H54 (cell line): Measurements from ENCODE around the gene PPP2R5C.

Experiments
- DNase-seq: peaks from one replicate; pipeline ENCODE4 v3.0.0; 2011; ENCODE audit warnings: low spot score, mixed read lengths; ENCODE audit not compliant: insufficient read length
- FAIRE-seq: peaks from 3 replicates; lab custom pipeline; 2011; peaks lifted over from hg19 to GRCh38; lab: Jason Lieb, UNC
- POLR2A ChIP-seq: IDR thresholded peaks from 2 replicates; pipeline ENCODE4 v1.6.1; 2011; ENCODE audit warnings: low read depth, mild to moderate bottlenecking, low read length

PPP2R5C gene

DNA sequence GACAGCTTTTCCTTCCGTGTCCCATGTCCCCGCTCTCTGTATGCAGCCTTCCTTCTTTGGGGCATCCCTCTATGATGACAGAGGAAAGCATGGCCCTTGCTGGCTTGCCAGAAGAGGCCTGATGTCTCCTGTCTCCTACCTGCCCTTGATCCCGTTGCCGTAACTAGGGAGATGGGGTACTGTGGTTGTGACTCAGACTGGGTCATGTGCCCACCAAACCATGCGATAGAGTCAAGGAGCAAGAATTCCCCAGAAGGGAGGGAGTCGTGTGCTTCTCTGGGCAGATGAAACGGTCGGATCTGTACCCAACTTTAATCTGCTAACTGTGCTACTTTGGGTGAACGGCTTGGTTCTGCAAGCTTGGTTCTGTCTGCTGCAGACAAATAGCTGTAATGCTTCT is 103.8 kb downstream of the PPP2R5C start:
- TF ChIP-seq POLR2A: no peak
- no peak for FAIRE-seq

GRCh38 chr14:101867854-101868253 is 106.3 kb downstream of the PPP2R5C start:
- FAIRE-seq (no peak), DNase-seq (no peak)
- TF ChIP-seq POLR2A: no peak

More for the DNA sequence above, 103.8 kb downstream of the PPP2R5C start:
- no peak for DNase-seq

- FAIRE-seq: no peak
- DNase-seq: no peak
- no peak for TF ChIP-seq POLR2A
Measured at GRCh38 chr14:101869217-101869616, 107.7 kb downstream of the PPP2R5C start.

DNA sequence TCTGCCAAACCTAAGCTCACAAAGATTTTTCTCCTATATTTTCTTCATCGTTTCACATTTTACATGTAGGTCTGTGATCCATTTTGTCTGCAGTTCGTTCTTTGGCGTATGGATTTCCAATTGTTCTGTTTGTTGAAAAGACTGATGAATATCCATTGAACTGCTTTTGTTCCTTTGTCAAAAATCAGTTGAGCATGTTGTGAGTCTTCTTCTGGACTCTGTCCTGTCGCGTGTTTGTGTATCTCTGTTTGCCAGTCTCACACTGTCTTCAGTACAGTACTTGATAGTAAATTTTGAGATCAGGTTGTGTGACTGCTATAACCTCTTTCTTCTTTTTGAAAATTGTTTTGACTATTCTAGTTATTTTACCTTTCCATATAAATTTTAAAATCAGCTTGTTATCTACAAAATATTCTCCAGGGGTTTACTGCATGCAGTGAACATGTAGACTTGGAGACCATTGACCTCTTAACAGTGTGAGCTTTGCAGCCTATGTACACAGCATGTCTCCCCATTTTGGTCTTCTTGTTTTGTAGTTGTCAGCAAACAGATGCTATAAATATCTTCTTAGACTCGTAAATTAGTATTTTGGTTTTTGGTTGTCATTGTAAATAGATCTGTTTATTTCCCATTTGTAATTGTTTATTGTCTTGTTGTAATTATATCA is 108.9 kb downstream of the PPP2R5C start:
- peak; percentile 62 for FAIRE-seq
- DNase-seq: no peak
- no peak for TF ChIP-seq POLR2A

DNA sequence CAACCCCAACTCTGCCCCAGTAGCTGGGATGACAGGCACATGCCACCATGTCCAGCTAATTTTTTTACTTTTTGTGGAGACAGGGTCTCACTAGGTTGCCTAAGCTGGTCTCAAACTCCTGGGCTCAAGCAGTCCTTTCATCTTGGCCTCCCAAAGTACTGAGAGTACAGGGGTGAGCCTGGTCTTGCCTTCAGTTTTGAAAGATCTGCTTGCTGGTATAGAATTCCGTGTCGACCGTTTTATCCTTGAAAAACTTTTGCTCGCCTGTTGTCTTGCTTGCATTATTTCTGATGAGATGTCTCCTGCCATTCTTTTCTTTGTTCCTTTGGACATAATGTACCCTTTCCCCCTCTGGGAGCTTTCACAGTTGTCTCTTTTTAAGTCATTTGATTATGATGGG is 110.8 kb downstream of the PPP2R5C start:
- DNase-seq (no peak), FAIRE-seq (no peak)
- no peak for TF ChIP-seq POLR2A

GRCh38 chr14:101873076-101873825 is 111.7 kb downstream of the PPP2R5C start:
- peak; percentile 20 for FAIRE-seq
- no peak for DNase-seq
- TF ChIP-seq POLR2A: no peak

DNA sequence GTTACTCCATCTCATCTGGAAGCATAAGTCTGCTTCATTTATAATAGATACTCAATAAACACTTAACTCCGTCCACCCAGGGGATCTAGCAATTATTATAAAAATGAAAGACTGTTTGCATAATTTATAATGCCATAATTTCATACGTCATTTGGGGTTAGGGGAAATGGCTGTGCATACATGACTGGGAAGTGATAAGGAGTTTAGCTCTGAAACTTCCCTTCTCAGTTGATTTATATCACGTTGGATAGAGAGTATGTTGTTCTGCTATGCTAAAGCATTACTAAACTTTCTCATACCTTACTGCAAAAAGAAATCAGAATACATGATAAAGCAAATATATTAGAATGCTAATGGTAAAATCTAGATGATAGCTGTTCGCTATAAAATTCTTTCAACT is 112.5 kb downstream of the PPP2R5C start:
- no peak for TF ChIP-seq POLR2A
- no peak for DNase-seq
- FAIRE-seq: no peak

DNA sequence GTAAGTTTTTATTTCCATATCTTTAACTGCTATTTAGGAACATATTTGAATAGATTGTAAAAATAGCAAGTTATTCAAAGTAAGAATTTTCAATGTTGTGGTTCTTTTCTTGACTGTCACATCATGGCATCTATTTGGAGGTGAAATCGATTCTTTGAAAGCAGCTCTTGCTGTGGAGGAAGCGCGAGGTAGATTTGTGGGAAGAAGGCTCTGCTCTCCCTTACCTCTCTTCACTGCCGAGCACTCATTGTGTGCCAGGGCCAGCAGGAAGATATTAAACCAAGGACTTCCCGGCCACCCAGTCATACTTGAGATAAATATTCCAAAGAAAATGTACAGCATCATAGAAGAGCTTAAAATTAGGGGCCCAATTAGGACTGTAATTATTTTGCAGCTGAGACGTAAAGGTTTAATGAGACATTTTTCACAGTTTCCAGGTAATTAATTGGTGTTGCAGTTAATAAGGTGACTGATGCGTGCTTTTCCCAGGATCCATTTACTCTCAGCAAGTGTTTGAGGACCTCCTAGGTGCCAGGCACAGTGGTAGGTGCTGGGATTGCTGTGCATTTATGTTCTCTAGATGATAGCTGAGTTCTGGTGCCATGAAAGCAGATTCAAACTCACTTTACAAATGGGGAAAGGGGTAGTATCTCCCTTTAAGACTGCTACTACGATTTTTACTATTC is 113.7 kb downstream of the PPP2R5C start:
- FAIRE-seq (no peak), DNase-seq (no peak)
- no peak for TF ChIP-seq POLR2A

GRCh38 chr14:101875727-101876554 is 114.4 kb downstream of the PPP2R5C start:
- no peak for TF ChIP-seq POLR2A
- DNase-seq (no peak), FAIRE-seq (peak; percentile 58)

DNA sequence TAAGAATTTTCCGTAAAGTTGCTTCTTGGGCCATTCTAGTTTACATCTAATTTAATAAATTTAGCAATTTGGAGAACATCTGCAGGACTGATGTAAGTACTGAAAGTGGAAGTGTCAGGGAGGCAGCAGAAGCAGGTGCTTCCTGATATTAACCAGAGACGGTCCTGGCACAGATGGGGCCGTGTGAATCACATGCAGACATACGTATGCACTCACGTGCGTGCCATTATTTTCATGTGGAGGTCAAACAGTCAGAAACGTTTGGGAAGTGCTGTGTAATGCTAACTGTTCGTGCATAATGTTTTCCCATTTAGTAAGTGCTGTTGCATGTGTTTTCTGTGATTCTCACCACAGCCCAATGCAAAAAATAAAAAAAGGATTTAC is 115.0 kb downstream of the PPP2R5C start:
- FAIRE-seq (no peak), DNase-seq (no peak)
- no peak for TF ChIP-seq POLR2A

- DNase-seq: no peak
- TF ChIP-seq POLR2A: no peak
- no peak for FAIRE-seq
Measured at GRCh38 chr14:101877766-101878165, 116.3 kb downstream of the PPP2R5C start.

DNA sequence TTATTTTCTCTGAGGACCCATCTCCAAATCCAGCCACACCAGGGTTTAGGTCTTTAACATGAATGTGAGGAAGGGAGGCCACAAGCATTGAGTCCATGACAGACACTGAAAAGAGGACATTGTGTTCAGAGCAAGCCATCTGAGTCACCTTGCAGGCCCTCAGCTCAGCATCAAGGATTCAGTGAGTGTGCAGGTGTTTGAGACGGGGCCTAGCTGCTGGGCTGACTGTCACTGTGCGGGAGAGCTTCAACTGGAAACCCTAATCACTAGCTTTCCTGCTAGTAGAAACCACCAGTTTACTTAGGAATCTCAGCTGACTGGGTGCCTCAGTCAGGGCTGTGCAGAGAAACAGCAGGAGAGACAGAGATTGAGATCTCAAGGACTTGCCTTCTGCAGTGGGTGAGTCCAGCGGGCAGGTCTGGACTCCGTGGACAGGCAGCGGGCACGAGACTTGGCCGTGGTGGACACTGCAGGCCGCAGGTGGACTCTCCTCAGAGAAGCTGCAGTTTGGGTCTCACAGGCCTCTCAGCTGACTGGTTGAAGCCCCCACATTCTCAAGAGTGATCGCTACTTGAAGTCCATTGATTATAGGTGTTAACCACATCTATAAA is 116.8 kb downstream of the PPP2R5C start:
- FAIRE-seq: no peak
- TF ChIP-seq POLR2A: no peak
- DNase-seq: no peak
